GM10266 (cell line): ENCODE data around the gene HNRNPM.

Experiments used
- DNase-seq: peaks from one replicate; pipeline ENCODE4 v3.0.0; 2012; ENCODE audit errors: extremely low spot score
- TF ChIP-seq, protein P1 (sequence below): IDR thresholded peaks from 2 replicates; pipeline ENCODE4 v1.5.1; 2012; ENCODE audit warnings: mild to moderate bottlenecking, low read depth; ENCODE audit not compliant: control insufficient read depth, insufficient read depth; ENCODE audit errors: missing control alignments

HNRNPM gene

GRCh38 chr19:8468761-8469373 is 24.1 kb downstream of the HNRNPM start:
- TF ChIP-seq, protein P1, sequence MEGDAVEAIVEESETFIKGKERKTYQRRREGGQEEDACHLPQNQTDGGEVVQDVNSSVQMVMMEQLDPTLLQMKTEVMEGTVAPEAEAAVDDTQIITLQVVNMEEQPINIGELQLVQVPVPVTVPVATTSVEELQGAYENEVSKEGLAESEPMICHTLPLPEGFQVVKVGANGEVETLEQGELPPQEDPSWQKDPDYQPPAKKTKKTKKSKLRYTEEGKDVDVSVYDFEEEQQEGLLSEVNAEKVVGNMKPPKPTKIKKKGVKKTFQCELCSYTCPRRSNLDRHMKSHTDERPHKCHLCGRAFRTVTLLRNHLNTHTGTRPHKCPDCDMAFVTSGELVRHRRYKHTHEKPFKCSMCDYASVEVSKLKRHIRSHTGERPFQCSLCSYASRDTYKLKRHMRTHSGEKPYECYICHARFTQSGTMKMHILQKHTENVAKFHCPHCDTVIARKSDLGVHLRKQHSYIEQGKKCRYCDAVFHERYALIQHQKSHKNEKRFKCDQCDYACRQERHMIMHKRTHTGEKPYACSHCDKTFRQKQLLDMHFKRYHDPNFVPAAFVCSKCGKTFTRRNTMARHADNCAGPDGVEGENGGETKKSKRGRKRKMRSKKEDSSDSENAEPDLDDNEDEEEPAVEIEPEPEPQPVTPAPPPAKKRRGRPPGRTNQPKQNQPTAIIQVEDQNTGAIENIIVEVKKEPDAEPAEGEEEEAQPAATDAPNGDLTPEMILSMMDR, result no peak
- no peak for DNase-seq

- DNase-seq, result no peak
- TF ChIP-seq, protein P1, result no peak
These were observed 25.0 kb downstream of the HNRNPM start for GRCh38 chr19:8469613-8470368.

DNA sequence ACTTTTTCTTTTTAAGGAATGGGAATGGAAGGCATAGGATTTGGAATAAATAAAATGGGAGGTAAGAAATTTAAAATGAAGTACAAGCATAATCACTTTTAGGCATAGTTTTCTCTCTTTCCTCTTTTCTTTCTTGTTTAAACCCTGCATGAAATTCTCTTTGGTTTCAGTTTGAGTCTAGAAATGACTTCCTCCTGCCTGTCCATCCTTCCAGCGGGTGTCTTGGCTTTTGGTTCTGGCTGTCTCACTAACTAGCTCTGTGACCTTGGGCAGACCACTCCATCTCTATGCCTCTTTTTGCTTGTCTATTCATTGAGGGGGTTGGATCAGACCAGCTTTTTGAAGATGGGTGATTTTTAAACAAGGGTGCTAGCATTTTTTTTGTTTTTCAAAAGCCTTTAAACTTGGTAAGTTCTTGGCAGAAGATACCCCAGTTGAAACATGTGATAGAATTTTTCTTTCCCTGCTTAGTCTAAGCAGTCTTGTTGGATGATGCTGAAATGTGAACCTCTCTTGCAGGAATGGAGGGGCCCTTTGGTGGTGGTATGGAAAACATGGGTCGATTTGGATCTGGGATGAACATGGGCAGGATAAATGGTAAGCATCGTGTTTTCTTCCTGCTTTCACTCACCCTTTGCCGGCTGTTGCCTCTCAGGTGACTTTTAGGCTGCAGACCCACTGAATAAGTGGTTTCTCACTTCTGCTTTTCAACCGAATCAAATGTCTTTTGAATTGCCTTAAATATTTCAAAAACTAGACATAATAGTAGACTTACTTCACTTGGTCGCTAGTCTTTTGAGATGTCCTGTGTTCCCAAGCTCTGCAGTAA is 29.1 kb downstream of the HNRNPM start:
- TF ChIP-seq, protein P1, result no peak
- DNase-seq, result peak; percentile 64

GRCh38 chr19:8475005-8475404 is 30.2 kb downstream of the HNRNPM start:
- TF ChIP-seq, protein P1, result no peak
- DNase-seq, result no peak

GRCh38 chr19:8476524-8476923 is 31.7 kb downstream of the HNRNPM start:
- TF ChIP-seq, protein P1, result no peak
- no peak for DNase-seq

GRCh38 chr19:8477889-8478288 is 33.1 kb downstream of the HNRNPM start:
- DNase-seq, result no peak
- TF ChIP-seq, protein P1, result no peak
